GM19372 (cell line): Measurements from ENCODE around the gene TRIM72.
"Not testable (repeated sequence)": the region's sequence is repeated elsewhere in the genome, so short reads cannot be mapped to it uniquely, and the experiment has no call there.

Experiments
- ATAC-seq: cut with Tn5 transposase; IDR thresholded peaks from one replicate; pipeline ENCODE4 v1.9.1; 2021; ENCODE audit warnings: mild to moderate bottlenecking, low read depth, moderate library complexity; ENCODE audit not compliant: unreplicated experiment

The TRIM72 gene

DNA sequence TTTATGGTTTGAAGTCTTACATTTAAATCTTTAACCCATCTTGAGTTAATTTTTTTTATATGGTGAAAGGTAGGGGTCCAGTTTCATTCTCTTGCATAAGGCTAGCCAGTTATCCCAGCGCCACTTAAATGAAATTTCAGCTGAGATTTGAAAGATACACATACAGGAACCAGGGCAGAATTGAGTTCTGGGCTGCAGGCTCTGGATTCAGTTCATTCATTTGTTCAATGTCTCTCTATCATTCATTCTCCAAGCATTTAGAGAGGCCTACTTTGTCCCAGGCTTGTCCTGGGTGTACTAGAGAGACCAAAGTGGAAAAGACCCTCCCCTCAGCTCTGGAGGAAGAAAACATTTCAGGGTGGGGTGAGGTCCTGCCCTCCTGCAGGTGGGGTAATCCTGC is 577 bp upstream of the TRIM72 start:
- ATAC-seq, result no peak

DNA sequence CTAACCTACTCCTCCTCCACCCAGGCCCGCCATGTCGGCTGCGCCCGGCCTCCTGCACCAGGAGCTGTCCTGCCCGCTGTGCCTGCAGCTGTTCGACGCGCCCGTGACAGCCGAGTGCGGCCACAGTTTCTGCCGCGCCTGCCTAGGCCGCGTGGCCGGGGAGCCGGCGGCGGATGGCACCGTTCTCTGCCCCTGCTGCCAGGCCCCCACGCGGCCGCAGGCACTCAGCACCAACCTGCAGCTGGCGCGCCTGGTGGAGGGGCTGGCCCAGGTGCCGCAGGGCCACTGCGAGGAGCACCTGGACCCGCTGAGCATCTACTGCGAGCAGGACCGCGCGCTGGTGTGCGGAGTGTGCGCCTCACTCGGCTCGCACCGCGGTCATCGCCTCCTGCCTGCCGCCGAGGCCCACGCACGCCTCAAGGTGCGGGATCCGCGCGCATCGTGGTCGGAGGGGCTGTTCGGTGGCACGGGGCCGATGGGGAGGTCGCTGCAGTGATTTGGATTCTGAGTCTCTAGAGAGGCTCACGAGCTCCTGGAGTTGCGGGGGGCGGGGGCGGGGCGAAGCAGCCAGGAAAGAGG is 878 bp downstream of the TRIM72 start:
- ATAC-seq, result no peak

DNA sequence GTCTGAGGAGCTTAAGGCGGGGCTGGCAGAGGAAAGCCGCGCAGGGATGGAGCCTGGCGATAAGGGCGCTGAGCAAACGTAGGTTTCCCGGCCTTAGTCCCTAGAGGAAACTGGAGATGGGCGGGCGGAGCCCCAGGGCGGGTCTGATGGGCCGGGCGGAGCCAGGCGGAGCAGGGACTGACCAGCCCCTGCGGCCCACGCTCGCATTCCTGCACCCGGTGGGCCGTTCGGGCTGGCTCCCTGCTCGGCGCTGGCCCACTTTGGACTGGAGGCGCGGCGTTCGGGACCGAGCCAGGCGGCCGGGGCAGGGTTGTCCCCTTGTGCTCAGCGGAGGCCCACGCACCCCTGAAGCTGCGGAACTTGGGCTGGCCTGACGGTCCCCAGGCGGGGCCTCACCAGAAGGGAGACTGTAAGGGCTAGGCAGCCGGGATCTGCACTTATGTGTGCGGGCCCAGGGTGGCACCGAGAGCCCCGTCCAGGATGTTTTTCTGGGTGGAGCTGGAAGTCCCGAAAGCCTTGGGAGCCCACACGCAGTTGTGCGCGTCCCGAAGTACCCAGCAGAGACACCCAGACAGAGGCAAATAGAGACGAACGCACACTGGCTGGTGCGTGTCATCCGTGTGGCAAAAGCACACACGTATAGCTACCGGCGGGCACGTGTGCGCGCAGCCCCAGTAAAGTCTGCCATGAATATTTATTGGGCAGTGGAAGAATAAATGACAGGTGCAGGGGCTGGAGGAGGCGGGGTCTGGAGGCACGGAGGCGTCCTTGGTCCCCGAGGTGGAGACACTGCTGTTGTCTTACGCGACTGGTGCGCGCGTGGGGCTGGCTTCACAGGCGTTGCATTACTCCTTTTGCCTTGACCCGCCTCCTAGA is 1.6 kb downstream of the TRIM72 start:
- ATAC-seq, result no peak

DNA sequence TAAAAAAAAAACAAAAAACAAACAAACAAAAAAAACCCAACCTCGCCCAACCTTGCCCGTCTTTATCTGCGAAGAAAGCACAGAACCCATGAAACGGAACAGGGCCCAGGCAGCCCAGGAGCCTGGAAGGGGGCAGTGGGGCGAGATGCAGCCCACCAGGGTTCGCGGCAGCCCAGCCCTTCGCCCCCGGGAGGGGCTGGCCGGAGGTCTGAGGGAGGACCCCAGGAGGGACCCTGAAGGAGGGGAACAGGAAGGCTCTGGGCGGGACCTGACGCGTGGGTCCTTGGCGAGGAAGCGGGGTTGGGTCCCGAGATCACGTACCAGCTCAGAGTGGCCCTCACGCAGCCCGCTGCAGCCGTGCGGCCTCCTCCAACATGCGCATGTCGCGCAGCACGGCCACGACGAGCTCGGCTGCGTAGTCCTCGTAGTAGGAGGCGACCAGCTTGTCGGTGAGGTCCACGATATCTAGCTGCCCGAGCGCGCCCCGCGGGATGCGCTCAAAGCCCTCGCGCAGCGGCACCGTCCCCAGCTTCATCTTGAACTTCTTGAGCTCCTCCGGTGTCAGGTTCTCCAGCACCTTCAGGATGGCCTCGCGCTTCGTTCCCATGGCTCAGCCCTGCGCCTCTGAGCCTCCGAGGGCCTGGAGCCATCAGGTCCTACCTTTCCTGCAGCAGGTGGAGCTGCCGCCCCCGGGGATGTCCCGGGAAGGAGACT is 2.7 kb downstream of the TRIM72 start, which contains the start of gene PYDC1:
TSS of gene PYDC1 (minus strand) at position 714 of the 714 bp plus-strand sequence. CDS start at position 607, 107 bp downstream.
- no peak for ATAC-seq

DNA sequence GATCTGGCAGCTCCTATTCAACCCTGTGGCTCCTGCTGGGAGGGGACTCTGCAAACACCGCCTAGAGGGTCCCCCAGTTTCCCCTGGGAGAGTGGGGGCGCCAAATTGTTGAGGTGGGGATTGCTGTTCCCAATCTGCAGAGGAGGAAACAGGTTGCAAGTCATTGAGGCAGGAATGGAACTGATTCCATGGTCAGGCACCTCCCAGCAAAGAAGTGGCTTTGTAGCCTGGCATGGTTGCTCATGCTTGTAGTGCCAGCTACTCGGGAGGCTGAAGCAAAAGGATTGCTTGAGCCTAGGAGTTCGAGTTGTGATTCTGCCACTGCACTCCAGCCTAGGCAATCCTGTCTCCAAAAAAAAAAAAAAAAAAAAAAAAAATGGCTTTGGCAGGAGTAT is 3.2 kb downstream of the TRIM72 start:
- no peak for ATAC-seq

DNA sequence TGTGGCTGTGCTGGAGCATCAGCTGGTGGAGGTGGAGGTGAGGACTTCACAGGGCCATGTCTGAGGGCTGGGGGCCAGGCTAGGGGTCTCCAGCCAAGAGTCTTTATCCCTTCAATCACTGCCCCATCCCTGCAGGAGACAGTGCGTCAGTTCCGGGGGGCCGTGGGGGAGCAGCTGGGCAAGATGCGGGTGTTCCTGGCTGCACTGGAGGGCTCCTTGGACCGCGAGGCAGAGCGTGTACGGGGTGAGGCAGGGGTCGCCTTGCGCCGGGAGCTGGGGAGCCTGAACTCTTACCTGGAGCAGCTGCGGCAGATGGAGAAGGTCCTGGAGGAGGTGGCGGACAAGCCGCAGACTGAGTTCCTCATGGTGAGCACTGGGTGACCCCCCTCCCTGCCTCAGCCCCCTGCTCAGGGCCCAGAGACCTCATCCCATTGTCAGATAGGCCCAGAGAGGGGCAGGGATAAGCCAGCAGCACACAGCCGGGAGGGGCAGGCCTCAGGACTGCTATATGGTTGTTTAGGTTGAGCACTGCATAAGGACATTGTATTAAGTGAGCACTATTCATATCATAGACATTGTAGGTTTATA is 5.3 kb downstream of the TRIM72 start:
- no peak for ATAC-seq

DNA sequence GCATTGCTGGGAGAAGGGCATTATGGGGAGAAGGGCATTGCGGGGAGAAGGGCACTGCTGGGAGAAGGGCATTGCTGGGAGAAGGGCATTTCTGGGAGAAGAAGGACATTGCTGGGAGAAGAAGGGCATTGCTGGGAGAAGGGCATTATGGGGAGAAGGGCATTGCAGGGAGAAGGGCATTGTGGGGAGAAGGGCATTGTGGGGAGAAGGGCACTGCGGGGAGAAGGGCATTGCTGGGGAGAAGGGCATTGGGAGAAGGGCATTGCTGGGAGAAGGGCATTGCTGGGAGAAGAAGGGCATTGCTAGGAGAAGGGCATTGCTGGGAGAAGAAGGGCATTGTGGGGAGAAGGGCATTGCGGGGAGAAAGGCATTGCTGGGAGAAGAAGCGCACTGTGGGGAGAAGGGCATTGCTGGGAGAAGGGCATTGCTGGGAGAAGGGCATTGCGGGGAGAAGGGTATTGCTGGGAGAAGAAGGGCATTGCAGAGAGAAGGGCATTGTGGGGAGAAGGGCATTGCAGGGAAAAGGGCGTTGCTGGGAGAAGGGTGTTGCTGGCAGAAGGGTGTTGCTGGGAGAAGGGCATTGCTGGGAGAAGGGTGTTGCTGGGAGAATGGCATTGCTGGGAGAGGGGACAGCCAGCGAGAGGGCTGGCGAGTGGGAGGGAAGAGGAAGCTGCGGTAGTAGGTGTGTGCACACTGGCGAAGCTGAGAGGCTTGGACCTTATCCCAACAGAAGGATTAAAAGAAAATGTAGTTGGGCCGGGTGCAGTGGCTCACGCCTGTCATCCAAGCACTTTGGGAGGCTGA is 7.6 kb downstream of the TRIM72 start:
- ATAC-seq, result no peak

DNA sequence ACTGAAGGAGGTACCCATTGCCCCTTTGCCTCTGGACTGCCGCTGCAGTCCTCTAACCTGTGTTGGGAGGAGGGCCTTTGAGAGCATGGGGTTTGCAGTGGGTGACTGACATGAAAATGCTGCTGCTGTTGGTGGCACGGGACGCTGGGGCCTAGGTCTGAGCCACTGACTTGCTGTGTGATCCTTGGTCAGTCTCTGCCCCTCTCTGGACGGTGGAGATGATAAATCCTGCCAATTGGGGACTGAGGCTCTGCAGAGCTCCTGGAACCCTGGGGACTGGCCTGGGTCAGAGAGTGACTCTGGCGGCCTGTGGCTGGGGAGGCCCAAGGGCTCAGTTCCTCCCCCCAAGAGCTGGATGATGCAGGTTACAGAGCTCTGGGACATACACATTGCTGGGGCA is 9.1 kb downstream of the TRIM72 start:
- no peak for ATAC-seq

DNA sequence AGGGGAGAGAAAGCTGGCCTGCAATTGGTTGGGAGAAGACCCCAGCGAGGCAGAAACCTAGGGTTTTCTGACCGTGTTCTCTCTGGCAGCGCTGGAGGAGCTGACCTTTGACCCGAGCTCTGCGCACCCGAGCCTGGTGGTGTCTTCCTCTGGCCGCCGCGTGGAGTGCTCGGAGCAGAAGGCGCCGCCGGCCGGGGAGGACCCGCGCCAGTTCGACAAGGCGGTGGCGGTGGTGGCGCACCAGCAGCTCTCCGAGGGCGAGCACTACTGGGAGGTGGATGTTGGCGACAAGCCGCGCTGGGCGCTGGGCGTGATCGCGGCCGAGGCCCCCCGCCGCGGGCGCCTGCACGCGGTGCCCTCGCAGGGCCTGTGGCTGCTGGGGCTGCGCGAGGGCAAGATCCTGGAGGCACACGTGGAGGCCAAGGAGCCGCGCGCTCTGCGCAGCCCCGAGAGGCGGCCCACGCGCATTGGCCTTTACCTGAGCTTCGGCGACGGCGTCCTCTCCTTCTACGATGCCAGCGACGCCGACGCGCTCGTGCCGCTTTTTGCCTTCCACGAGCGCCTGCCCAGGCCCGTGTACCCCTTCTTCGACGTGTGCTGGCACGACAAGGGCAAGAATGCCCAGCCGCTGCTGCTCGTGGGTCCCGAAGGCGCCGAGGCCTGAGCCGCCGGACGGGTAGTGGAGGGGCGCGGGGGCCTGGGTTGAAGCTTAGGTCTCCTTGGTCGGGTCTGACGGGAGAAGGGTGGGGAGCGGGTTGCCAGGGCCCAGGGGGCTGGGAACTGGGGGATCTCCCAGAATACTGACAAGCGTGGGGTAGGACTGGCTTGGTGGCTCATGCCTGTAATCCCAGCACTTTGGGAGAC is 10.4 kb downstream of the TRIM72 start:
- no peak for ATAC-seq

DNA sequence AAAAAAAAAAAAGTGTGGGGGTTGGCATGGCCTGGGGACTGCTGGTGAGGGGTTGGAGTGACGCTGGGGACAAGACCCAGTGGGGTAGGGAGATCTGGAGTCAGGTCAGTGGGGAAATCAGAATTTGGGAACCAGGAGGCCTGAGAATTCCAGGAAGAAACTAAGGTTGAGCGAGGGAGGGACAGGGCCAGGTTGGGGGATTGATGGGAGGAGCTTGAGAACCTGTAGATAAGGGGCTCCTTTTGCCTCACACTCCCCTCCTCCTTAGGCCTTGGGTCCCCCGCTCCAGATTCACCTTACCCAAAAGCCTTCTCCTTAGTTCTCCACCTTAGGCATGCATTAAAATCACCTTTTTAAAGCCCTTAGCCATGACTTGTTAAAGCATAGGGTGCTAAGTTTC is 11.3 kb downstream of the TRIM72 start:
- no peak for ATAC-seq

DNA sequence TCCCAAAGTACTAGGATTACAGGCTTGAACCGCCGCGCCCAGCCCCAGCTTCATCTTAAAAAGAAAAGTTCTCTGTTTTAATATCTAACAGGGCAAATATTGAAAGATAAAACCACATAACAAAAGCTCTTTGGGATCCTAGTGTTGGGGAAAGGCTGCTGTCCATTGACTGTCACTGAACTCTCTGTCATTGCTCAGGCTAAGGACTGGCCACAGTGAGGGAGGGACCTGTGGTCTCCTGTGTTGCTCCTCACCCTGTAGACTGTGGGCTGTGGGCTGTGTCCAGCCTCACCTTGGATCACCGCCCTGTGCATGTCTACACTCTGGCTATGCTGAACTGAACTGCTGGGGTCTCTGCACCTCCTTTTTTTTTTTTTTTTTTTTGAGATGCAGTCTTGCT is 14.3 kb downstream of the TRIM72 start:
- no peak for ATAC-seq

DNA sequence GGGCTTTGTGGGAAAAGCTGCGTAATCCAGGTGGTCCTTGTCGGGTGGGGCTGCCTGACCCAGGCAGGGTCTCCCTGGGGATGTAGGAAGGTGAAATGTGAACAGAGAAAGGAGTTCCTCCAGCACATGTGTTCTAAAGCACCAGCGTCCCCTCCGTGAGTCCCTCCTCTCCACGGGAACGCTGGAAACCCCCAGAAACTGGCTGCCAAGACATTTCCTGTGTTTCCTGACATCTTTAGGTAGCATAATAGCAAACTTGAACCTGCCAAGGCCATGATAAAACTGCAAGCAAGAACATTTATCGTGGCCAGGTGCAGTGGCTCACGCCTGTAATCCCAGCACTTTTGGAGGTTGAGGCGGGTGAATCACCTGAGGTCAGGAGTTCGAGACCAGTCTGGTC is 15.6 kb downstream of the TRIM72 start:
- no peak for ATAC-seq

DNA sequence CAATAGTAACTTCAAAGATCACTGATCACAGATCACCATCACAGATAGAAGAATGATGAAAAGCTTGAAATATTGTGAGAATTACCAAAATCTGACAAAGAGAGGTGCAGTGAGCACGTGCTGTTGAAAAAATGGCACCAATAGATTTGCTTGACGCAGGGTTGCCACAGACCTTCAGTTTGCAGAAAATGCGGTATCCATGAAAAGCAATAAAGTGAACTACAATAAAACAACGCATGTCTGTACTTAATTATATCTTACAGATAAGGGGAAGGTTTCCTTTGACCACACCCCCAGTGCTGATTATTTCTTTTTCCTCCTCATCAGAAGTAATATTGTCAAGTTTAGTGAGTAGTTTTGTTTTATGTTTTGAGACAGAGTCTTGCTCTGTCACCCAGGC is 24.1 kb downstream of the TRIM72 start:
- no peak for ATAC-seq

DNA sequence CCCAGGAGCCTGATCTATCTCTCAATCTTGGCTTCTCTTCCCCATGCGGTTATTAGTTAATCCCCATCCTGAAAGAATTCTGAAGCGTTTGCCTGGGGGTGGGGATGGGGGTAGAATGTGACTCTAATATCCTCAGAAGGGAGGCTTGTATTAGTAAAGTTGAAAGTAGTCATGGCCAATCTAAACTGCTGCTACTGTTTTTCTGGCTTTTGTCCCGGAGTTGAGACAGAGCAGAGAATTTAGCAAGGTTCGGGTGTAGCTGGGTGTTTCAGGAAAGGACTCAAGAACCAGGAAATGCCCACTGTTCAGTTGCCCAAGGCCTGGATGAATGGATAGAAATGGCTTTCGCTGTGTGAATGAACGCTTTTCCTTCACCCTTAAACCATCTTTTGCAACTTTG is 28.3 kb downstream of the TRIM72 start:
- ATAC-seq, result no peak

DNA sequence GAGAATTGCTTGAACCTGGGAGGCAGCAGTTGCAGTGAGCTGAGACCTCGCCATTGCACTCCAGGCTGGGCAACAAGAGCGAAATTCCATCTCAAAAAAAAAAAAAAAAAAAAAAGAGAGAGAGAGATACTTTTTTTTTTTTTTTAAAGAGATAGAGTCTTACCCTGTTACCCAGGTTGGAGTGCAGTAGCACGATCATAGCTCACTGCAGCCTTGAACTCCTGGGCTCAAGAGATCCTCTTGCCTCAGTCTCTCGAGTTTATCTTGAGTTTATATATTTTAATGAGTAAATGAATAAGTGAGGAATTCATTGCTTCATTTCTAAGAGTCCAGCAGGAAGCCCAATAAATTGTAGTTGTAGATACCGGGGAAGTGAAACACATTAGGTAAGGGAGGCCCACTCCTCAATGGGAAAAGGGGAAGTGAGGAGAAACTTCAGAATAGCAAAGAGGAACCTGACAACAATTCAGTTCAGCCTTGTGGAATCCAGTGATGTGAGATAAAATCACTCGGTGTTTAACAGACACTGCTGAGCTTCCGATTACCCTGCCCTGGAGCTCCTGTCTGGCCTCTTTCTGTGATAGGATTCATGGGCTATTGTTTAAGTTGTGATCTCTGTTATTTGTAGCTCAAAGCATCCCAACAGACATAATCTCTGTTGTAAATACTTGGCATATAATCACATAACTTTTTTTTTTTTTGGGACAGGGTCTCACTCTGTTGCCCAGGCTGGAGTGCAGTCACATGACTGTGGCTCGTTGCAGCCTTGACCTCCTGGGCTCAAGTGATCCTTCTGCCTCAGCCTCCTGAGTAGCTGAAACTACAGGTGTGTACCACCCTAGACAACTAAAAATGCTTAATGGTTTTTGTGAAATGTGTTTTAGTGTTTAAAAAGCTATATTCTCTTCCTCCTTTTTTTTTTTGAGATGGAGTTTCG is 30.1 kb downstream of the TRIM72 start:
- ATAC-seq, result no peak

DNA sequence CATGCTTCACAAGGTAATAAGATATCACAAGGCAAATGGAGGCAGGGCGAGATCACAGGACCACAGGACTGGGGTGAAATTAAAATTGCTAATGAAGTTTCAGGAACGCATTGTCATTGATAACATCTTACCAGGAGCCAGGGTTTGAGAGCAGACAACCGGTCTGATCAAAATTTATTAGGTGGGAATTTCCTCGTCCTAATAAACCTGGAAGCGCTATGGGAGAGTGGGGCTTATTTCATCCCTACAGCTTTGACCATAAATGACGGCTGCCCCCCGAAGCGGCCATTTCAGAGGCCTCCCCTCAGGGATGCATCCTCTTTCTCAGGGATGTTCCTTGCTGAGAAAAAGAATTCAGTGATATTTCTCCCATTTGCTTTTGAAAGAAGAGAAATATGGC is 31.7 kb downstream of the TRIM72 start:
- ATAC-seq, result not testable (repeated sequence)

DNA sequence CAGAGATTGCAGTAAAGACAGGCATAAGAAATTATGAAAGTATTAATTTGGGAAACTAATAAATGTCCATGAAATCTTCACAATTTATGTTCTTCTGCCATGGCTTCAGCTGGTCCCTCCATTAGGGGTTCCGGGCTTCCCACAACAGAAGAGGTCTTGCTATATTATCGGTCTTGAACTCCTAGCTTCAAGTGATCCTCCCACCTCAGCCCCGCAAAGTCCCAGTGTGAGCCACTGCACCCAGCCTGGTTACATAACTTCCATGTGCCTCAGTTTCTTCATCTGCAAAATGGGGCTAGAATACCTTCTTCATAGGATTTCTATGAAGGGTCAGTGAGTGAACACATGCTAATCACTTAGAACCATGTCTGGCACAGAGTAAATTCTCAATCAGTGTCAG is 32.4 kb downstream of the TRIM72 start:
- ATAC-seq, result no peak

DNA sequence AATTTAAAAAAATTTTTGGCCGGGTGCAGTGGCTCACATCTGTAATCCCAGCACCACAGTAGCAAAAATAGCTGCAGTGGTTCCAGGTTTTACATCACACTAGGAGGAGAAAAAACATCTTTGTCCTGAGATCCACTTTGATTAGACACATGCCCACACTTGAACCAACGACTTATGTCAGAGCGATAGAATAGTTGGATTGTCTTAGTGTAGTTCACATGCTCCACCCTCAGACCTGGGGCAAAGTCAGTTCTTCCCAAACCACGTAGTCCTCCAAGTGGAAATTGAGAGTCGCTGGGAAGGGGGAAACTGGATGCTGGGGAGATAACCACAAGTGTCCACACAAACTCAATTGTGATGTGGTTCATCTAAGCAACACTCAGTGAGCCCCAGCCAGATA is 34.4 kb downstream of the TRIM72 start:
- no peak for ATAC-seq
